SK-N-SH treated with all-trans-retinoic acid at 6 μM for 48 hours (cell line): Measurements from ENCODE around the gene RTBDN.

Source experiments
- CSDC2 ChIP-seq: fragments of 250-450 bp; sonication (Bioruptor Pico); IDR thresholded peaks from 2 replicates; pipeline ENCODE4 v1.5.0; 2020; ENCODE audit warnings: mild to moderate bottlenecking, moderate library complexity
- PATZ1 ChIP-seq: fragments of 250-450 bp; sonication (Bioruptor Pico); IDR thresholded peaks from 2 replicates; pipeline ENCODE4 v1.8.0; 2020; ENCODE audit warnings: mild to moderate bottlenecking, moderate library complexity, borderline replicate concordance
- POU6F1 ChIP-seq: fragments of 250-450 bp; sonication (Bioruptor Pico); IDR thresholded peaks from 2 replicates; pipeline ENCODE4 v1.8.0; 2021; ENCODE audit warnings: low read depth, mild to moderate bottlenecking, moderate library complexity, borderline replicate concordance
- PPARA ChIP-seq: fragments of 250-450 bp; sonication (Bioruptor Pico); IDR thresholded peaks from 2 replicates; pipeline ENCODE4 v1.5.0; 2020; ENCODE audit warnings: mild to moderate bottlenecking, borderline replicate concordance
- ZFP3 ChIP-seq: fragments of 250-450 bp; sonication (Bioruptor Pico); IDR thresholded peaks from 2 replicates; pipeline ENCODE4 v1.5.0; 2020; ENCODE audit warnings: mild to moderate bottlenecking, moderate library complexity
- ZNF565 ChIP-seq: fragments of 450-650 bp; formaldehyde crosslinking; conservative IDR thresholded peaks from 2 replicates; pipeline ENCODE4 v1.5.0; 2020; ENCODE audit warnings: low read depth, mild to moderate bottlenecking, moderate library complexity
- ZNF70 ChIP-seq: fragments of 450-650 bp; formaldehyde crosslinking; IDR thresholded peaks from 2 replicates; pipeline ENCODE4 v1.5.0; 2020; ENCODE audit warnings: mild to moderate bottlenecking, moderate library complexity
- TF ChIP-seq, protein P1 (sequence below): fragments of 250-450 bp; sonication (Bioruptor Pico); IDR thresholded peaks from 2 replicates; pipeline ENCODE4 v1.5.1; 2020; ENCODE audit warnings: low read depth, mild to moderate bottlenecking, moderate library complexity

- TF ChIP-seq ZNF70 = no peak
- no peak for TF ChIP-seq PPARA
- no peak for TF ChIP-seq PATZ1
- no peak for TF ChIP-seq POU6F1 (CRISPR knock-in tag)
- no peak for TF ChIP-seq ZNF565 (CRISPR knock-in tag)
- TF ChIP-seq, protein P1, sequence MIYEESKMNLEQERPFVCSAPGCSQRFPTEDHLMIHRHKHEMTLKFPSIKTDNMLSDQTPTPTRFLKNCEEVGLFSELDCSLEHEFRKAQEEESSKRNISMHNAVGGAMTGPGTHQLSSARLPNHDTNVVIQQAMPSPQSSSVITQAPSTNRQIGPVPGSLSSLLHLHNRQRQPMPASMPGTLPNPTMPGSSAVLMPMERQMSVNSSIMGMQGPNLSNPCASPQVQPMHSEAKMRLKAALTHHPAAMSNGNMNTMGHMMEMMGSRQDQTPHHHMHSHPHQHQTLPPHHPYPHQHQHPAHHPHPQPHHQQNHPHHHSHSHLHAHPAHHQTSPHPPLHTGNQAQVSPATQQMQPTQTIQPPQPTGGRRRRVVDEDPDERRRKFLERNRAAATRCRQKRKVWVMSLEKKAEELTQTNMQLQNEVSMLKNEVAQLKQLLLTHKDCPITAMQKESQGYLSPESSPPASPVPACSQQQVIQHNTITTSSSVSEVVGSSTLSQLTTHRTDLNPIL = no peak
- TF ChIP-seq ZFP3 = no peak
- no peak for TF ChIP-seq CSDC2 (CRISPR knock-in tag)
Measured at GRCh38 chr19:12778017-12778904, 56.1 kb downstream of the RTBDN start.
